Right atrium auricular region (tissue), 2 donors: ENCODE results near the gene RAPH1. TPM values are rescaled to one million over a fixed set of nuclear protein-coding genes. Genes with fewer than 3 reads are reported as not detected.

Source experiments
- DNase-seq: peaks from one replicate; pipeline ENCODE4 v3.0.0-alpha.2; 2019; ENCODE audit warnings: low spot score
- H3K27ac ChIP-seq, 2 donors: fragments of 200-600 bp; sonication (generic); 1 replicate in 1 of 2; 2 replicates in 1 of 2; pipeline ENCODE4 v1.5.1; 2016 to 2019
- H3K27me3 ChIP-seq, 2 donors: fragments of 200-600 bp; sonication (generic); one replicate each; pipeline versions ENCODE4 v1.5.1 to v1.6.0; 2017 to 2019
- H3K36me3 ChIP-seq: fragments of 200-600 bp; sonication (generic); one replicate; pipeline ENCODE4 v1.5.1; 2016
- H3K4me1 ChIP-seq, 2 donors: fragments of 200-600 bp; sonication (generic); one replicate each; pipeline versions ENCODE4 v1.5.1 to v1.6.0; 2017 to 2019
- H3K4me3 ChIP-seq, 2 donors: fragments of 200-600 bp; sonication (generic); 1 replicate in 1 of 2; 2 replicates in 1 of 2; pipeline ENCODE4 v1.5.1; 2017 to 2019; ENCODE audit warnings: mild to moderate bottlenecking in 1 of 2, moderate library complexity in 1 of 2
- H3K9me3 ChIP-seq, 2 donors: fragments of 200-600 bp; sonication (generic); one replicate each; pipeline ENCODE4 v1.5.1; 2019
- total RNA-seq, 2 donors: library from RNA; depleted of rRNA; stranded (reverse); fragments of >200 nt; gene quantifications; one replicate each; pipeline ENCODE4 v1.1.0, GENCODE V29; 2016
- TF ChIP-seq, protein P1 (sequence below), 2 donors: fragments of 200-600 bp; sonication (generic); IDR thresholded peaks; one replicate each; pipeline ENCODE4 v1.5.1; 2019; ENCODE audit warnings: antibody characterized with exemption in 2 of 2

The RAPH1 gene
- total RNA-seq, 2 donors from 2014 or later: 17.4 to 18.7 TPM

DNA sequence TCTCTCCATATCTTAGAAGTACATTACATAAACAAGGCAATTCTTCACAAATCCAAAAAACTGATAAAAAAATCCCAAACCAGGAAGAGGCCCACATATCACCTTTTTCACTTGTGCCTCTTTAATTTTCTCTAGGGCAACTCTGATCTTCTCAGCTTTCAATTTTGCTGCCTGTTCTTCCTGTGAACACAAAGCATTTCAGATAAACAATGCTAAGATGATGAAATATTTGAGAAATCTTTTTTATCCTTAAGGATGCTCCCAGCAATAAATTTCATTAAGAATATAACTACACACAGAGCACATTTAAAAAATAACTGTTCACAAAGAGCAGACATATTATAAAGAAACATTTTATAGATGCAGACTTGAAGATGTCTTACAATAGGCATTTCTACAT lies 73.4 kb downstream of the RAPH1 start:
- peaks cover 12% of the 10 kb centered on the region for H3K36me3 ChIP-seq
- TF ChIP-seq, protein P1, sequence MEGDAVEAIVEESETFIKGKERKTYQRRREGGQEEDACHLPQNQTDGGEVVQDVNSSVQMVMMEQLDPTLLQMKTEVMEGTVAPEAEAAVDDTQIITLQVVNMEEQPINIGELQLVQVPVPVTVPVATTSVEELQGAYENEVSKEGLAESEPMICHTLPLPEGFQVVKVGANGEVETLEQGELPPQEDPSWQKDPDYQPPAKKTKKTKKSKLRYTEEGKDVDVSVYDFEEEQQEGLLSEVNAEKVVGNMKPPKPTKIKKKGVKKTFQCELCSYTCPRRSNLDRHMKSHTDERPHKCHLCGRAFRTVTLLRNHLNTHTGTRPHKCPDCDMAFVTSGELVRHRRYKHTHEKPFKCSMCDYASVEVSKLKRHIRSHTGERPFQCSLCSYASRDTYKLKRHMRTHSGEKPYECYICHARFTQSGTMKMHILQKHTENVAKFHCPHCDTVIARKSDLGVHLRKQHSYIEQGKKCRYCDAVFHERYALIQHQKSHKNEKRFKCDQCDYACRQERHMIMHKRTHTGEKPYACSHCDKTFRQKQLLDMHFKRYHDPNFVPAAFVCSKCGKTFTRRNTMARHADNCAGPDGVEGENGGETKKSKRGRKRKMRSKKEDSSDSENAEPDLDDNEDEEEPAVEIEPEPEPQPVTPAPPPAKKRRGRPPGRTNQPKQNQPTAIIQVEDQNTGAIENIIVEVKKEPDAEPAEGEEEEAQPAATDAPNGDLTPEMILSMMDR (IDR thresholded peaks at IDR 0.05): no peak
- no peaks in the 10 kb centered on the region for H3K4me1 ChIP-seq
- no peak for DNase-seq
- H3K9me3 ChIP-seq: no peaks in the 10 kb centered on the region
- no peak overlapping the region for H3K27ac ChIP-seq
- no peaks in the 10 kb centered on the region for H3K27me3 ChIP-seq
- no peak overlapping the region for H3K4me3 ChIP-seq

DNA sequence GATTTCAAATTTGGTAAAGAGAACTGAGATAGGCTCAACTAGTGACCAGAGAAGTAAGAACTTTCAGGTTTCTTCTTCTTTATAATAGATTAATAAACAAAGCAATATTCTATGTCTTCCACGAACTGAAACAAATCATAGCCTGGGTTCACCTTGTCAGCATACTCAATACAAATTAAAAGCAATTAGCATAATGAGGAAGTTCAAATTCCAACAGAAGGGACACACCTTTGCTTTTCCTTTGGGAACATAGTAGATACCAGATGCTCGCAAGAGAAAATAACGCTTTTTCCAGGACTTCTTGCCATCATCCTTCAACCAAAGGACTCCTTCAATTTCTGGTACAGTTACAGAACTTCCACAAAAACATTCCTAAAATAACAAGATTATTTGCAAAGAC lies 79.9 kb downstream of the RAPH1 start:
- no peak overlapping the region for H3K27ac ChIP-seq
- no peak for DNase-seq
- no peak overlapping the region for H3K4me3 ChIP-seq
- peaks cover 19% of the 10 kb centered on the region for H3K36me3 ChIP-seq
- H3K9me3 ChIP-seq: no peaks in the 10 kb centered on the region
- H3K27me3 ChIP-seq: no peaks in the 10 kb centered on the region
- H3K4me1 ChIP-seq: peaks cover 0 to 9% of the 10 kb centered on the region in 2 donors
- TF ChIP-seq, protein P1 (IDR thresholded peaks at IDR 0.05): no peak

DNA sequence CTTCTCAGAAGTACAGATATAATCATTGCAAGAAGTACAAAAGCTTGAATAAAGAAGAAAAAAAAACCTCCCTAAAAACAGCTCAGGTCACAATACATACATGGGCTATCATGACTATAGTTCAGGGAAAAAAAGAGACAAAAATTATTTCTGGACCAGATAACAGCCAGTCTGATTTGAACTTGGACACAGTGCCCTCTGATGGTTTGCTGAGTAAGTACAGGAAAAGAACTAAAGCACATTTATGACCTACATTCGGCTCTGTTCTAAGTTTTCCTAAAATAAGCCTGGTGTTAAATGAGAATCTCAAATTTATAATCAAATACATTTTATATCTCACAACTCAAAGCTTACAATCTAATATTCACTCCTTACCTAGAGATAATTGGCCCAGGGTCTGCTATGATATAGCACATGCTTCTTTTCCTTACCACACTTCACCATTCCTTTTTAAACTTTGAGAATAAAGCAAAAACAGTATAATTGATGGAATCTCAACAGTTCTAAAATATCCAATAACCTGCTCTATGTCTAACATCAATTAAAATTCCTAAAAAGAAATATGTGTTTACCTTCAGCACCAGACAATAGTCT lies 81.1 kb downstream of the RAPH1 start:
- Histone ChIP-seq H3K27ac (no peak overlapping the region), H3K36me3 (peaks cover 12% of the 10 kb centered on the region), H3K27me3 (no peaks in the 10 kb centered on the region), H3K4me3 (no peak overlapping the region), H3K9me3 (no peaks in the 10 kb centered on the region), H3K4me1 (peaks cover 0 to 9% of the 10 kb centered on the region in 2 donors)
- no peak for DNase-seq
- TF ChIP-seq, protein P1 (IDR thresholded peaks at IDR 0.05): peak; percentile 45 to 80

DNA sequence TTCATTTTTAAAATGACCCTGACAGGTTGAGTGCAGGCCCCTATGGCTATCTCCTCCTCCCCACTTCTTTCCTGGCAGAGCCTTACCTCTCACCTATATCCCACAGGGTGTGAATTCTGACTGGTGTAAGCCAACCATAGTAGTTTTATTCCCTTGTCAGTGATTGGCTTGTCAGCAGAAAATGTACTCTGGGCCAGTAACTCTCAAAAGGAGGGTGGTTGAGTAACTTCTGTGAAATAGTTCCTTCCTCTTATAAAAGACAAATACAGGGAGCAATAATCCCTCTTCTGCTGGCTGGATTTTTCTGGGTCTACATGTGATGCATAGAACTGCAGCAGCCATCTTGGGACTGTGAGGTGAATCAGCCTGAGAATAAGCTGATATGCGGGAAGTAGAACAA lies 83.4 kb downstream of the RAPH1 start:
- H3K27me3 ChIP-seq: no peaks in the 10 kb centered on the region
- TF ChIP-seq, protein P1 (IDR thresholded peaks at IDR 0.05): no peak
- DNase-seq: no peak
- H3K9me3 ChIP-seq: no peaks in the 10 kb centered on the region
- H3K4me3 ChIP-seq: no peak overlapping the region
- H3K36me3 ChIP-seq: peaks cover 11% of the 10 kb centered on the region
- H3K4me1 ChIP-seq: peaks cover 0 to 9% of the 10 kb centered on the region in 2 donors
- H3K27ac ChIP-seq: no peak overlapping the region

DNA sequence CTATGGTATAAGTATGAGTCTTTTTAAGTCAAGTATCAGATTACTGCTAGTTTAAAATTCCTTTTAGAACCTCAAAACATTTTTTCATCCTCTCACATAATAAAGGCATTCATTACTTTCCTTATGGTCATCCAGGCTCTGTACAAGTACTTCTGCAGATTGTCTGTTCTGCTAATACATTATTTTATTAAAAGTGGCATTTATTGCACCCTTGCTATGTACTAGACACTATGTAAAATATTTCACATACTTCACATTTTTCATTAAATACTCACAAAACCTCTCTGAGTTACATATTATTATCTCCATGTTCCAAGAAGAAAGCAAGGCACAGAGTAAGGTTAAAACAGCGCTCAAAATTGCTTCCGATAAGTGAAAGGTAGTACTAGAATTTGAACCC lies 84.1 kb downstream of the RAPH1 start:
- H3K27me3 ChIP-seq: no peaks in the 10 kb centered on the region
- no peak for DNase-seq
- H3K4me1 ChIP-seq: peaks cover 0 to 9% of the 10 kb centered on the region in 2 donors
- H3K36me3 ChIP-seq: peaks cover 17% of the 10 kb centered on the region
- no peak overlapping the region for H3K27ac ChIP-seq
- TF ChIP-seq, protein P1 (IDR thresholded peaks at IDR 0.05): no peak
- no peaks in the 10 kb centered on the region for H3K9me3 ChIP-seq
- H3K4me3 ChIP-seq: no peak overlapping the region

DNA sequence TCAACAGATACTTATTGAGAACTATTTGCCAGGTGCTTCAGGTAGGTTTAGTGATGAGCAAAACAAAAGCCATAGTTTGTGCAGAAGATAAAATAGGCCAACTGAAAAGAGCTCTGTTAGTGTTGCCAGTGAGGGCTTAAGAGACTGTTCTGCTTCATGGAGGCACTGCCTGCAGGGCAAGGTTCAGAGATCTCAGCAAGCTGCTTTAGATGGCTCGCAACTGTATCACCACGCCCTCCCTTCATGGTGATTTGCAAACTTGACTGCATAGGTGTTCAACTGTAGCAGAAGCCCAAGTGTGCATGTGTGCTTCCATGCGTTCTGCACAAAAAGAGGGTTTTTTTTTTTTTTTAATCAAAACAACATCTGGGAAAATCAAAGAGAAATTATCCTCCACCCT lies 84.5 kb downstream of the RAPH1 start:
- Histone ChIP-seq H3K27me3 (no peaks in the 10 kb centered on the region), H3K4me3 (no peak overlapping the region), H3K27ac (no peak overlapping the region), H3K9me3 (no peaks in the 10 kb centered on the region), H3K36me3 (peaks cover 19% of the 10 kb centered on the region), H3K4me1 (peaks cover 0 to 9% of the 10 kb centered on the region in 2 donors)
- TF ChIP-seq, protein P1 (IDR thresholded peaks at IDR 0.05): no peak
- no peak for DNase-seq
